AG08396 (cell line): Measurements from ENCODE around the gene NDUFB2.
"Not testable (repeated sequence)": the region's sequence is repeated elsewhere in the genome, so short reads cannot be mapped to it uniquely, and the experiment has no call there.

Experiments used
- DNase-seq: peaks from one replicate; pipeline ENCODE4 v3.0.0; 2012; ENCODE audit warnings: low spot score, mixed read lengths

Gene NDUFB2

GRCh38 chr7:140696680-140697446 is at the start of gene NDUFB2:
TSS of gene NDUFB2 (plus strand) at chr7:140696708. CDS start at chr7:140696745, 37 bp downstream.
- peak; percentile 87 for DNase-seq

DNA sequence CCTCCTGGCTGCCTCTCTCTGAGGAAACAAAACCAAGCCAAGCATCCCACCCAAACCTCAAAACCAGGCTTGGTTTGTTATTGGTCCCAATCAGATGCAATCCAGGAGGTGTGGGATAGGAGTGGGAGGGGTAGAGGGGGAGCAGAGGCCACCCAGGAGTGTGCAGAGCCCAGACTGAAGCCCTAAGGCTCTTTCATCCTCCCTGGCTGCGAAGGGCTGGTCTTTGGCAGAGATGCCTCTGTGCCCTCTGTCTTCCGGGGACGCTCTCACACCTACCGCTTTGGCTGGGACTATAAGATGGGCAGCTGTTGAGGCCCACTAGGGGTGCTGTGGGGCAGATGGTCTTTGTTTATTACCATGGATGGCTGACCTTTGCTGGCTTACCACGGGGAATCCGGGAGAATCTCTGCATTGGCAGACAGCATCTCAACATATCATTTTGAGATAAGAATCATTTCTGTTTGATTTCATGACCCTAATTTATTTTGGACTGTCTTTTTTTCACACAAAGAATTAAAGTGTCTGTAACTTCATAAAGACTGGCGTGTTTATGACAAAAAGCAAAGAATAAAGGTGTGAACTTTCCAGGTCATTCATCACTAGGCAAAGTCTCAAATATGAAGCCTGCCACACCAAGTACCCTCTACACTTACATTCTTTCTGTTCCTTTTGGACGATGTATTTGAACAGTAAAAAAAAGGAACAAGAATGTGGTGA is 49.4 kb upstream of the NDUFB2 start:
- DNase-seq, result peak; percentile 66

- DNase-seq, result no peak
These were observed 46.8 kb upstream of the NDUFB2 start for GRCh38 chr7:140649556-140650205.

DNA sequence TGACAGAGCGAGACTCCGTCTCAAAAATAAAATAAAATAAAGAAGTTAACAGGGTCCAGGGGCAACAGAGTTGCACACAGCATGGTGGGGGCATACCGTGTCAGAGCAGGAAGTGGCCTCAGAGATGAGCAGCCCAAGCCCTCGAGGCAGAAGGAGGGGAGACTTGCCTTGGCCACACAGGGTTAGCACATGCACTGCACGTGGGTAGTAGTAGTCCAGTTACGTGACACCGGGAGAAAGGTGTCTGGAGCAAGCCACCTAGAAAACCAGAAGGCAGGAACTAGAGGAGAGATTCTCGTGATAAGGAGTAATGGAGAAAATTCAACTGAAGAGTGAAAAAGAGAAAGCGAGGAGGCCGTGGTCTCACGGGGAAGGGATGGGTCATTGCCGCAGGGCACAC is 46.1 kb upstream of the NDUFB2 start:
- DNase-seq, result no peak

GRCh38 chr7:140653319-140654108 is 43.0 kb upstream of the NDUFB2 start:
- DNase-seq, result peak; percentile 75

DNA sequence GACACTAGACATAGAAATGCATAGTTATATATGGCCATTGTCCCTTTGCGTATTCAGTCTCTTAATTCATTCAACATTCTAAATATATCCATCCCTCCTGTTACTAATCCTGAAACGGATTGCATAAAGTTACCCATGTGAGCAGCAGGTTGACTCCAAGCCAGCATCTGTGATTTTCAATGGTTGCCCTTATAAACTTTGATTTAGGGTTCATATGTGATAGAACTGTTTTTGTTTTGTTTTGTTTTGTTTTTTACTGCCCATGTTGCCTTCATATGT is 42.5 kb upstream of the NDUFB2 start:
- DNase-seq, result no peak

DNA sequence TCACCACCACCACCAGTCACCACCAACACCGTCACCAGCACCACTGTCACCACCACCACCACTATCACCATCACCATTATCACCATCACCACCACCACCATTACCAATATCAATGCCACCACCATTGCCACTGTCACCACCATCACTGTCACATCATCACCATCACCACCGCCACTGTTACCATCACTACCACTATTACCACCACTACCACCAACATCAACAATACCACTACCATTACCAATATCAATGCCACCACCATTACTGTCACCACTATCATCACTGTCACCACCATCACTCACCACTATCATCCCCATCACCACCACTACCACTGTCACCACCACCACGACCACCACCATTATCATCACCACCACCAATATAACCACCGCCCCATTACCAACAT is 41.8 kb upstream of the NDUFB2 start:
- no peak for DNase-seq

DNA sequence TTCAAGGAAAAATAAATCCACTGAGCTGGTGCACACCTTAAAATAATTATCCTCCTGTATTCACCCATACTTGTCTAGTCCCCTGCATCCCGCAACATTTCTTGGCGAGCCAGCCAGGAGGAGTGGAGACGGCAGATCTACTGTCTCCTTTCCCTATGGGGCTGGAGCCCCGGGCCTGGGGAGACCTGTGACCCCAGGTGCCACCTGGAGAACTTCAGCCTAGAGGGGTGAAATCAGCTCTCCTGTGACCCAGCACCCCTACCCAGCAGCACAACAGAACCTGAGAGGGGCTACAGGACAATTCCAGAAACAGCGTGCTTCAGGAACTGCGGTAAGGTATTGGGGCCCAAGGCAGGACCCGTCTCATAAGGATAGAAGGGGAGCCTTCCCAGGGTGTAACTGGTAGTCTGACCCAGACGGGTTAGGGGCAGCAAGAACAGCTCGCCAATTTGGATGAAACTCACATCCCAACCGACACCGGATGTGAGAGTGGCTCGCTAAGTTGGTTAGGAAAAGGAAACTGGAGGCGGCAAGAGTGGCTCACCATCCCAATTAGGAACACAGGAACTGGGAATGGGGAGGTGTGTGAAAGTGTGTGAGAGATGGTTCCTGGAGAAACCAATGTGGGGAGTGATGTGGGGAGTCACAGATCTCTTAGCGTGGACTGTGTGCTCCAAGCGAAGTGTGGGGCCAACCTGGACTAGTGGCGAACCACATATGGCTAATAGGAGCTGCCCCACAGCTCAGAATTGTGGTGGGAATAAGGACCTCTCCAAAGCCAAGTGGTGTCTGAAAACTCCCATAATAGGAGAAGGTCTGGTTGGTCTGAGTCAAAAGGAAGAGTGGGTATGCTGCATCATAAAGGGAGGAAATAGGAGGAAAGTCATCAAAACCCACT is 40.7 kb upstream of the NDUFB2 start:
- no peak for DNase-seq

DNA sequence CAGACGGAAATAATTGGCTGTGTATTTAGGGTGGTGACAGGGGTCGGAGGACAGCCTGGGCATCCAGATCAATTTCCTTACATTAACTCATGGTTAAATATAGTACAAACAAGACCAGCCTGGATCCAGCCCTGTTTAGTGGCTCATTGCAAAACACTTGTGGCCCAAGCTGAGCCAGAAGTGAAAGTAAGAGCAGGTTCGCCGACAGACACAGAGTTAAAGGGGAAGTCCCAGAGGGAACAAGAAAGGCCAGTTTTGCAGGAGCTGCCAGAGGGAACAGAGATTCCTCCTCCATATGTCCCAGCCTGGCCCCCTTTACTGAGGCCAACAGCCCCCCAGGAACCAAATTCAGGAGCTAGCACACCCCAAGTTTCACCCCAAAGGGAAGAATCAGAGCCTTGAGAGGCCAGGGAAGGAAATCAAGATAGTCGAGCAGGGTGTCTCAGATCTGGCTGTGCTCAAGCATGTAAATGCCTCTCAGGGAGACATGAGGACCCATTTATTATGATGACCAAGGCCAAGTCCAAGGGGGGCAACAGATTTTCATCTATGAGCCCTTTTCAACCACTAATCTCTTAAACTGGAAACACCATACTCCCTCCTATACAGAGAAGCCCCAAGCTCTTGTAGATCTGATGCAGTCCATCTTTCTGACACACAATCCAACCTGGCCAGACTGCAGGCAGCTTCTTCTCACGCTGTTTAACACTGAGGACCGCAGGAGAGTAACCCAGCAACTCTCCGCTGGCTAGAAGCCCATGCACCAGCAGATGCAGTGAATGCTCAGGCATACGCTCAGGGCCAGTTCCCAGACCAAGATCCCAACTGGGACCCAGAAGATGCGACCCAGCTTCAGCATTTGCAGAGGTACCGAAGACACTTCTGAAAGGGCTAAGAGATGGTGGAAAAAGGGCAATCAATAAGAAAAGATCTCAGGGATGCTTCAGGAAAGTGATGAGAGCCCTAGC is 39.7 kb upstream of the NDUFB2 start:
- peak; percentile 73 for DNase-seq

DNA sequence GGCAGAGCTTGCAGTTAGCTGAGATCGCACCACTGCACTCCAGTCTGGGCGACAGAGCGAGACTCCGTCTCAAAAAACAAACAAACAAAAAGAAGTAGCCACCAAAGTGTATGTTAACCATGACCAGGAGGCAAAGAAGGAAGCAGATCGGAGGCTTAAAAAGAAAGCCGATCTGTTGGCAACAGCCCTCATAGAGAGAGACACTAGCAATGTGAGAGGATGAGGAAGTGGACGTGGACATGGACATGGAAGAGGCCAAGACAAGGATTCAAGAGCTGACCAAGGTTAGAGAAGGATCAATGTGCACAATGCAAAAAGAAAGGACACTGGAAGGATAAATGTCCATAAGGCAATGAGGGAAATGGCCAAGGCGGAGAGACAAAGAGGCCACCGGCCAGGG is 38.6 kb upstream of the NDUFB2 start:
- no peak for DNase-seq

- DNase-seq, result no peak
These were observed 36.7 kb upstream of the NDUFB2 start for GRCh38 chr7:140659856-140660255.

GRCh38 chr7:140661124-140661523 is 35.4 kb upstream of the NDUFB2 start:
- DNase-seq, result no peak

DNA sequence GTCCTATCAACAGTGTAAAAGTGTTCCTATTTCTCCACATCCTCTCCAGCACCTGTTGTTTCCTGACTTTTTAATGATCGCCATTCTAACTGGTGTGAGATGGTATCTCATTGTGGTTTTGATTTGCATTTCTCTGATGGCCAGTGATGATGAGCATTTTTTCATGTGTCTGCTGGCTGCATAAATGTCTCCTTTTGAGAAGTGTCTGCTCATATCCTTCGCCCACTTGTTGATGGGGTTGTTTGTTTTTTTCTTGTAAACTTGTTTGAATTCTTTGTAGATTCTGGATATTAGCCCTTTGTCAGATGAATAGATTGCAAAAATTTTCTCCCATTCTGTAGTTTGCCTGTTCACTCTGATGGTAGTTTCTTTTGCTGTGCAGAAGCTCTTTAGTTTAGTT is 33.6 kb upstream of the NDUFB2 start:
- DNase-seq, result not testable (repeated sequence)

DNA sequence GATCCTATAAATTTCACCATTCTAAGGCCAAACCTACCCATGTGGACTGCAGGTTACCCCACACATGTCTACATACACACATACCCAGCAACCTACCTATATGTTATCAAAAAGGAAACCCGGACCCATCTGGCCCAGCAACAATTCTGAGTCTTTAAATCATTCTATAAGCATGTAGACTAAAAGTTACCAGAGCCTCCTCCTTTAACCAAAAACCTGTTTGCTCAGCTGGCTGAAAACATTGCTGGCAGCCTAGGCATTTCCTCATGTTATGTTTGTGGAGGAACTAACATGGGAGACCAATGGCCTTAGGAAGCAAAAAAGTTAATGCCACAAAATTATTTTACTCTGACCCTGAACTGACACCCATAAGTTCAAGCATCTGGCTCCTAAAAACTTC is 29.0 kb upstream of the NDUFB2 start:
- DNase-seq, result no peak

GRCh38 chr7:140668641-140669040 is 27.9 kb upstream of the NDUFB2 start:
- no peak for DNase-seq

DNA sequence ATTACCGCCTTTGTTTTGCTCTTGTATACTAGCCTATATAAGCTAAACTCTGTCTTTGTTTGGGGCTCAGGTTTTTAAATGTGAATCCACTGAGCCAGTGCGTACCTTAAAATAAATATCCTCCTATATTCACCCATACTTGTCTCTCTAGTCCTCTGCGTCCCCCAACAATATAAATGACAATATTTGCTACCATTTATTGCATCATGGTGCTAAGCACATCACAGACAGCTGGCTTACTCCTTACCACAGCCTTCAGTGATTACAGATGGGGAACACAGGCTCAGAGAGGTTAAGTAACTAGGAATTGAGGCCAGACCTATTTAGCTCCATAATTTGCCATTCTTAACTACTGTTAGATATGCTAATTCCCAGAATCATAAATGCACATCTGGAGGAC is 27.2 kb upstream of the NDUFB2 start:
- no peak for DNase-seq

- not testable (repeated sequence) for DNase-seq
These were observed 26.6 kb upstream of the NDUFB2 start for GRCh38 chr7:140669862-140670261.

- no peak for DNase-seq
These were observed 26.1 kb upstream of the NDUFB2 start for GRCh38 chr7:140670343-140670935.

DNA sequence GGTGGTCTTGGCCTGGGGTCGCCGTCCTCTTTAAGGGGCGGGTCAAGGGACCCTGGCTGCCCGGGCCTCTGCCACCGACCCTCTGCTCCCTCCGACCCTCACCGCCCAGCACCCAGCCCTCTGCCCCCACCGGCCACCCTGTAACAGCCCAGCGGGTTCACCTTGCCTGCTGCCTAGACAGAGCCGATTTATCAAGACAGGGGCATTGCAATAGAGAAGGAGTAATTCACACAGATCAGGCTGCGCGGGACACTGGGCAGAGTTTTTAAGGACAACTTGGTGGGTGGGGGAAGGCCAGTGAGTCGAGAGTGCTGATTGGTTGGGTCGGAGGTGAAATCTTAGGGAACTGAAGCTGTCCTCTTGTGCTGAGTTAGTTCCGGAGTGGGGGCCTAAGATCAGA is 24.5 kb upstream of the NDUFB2 start:
- DNase-seq, result no peak
